Sigmoid colon (tissue), 7 donors: ENCODE measurements around the gene BLMH. TPM values are rescaled to one million over a fixed set of nuclear protein-coding genes. Genes with fewer than 3 reads are reported as not detected.

ENCODE experiments used
- DNase-seq: peaks from one replicate; pipeline ENCODE4 v3.0.0-alpha.2; 2019
- H3K27ac ChIP-seq, 4 donors: fragments of 200-600 bp; sonication (generic); one replicate each; pipeline ENCODE4 v1.5.1; 2016 to 2019; ENCODE audit warnings: mild to moderate bottlenecking in 1 of 4
- H3K27me3 ChIP-seq, 3 donors: fragments of 200-600 bp; sonication (generic); one replicate each; pipeline ENCODE4 v1.5.1; 2019; ENCODE audit warnings: mild to moderate bottlenecking in 1 of 3
- H3K36me3 ChIP-seq, 4 donors: fragments of 200-600 bp; sonication (generic); one replicate each; pipeline ENCODE4 v1.5.1; 2016 to 2019
- H3K4me1 ChIP-seq, 4 donors: fragments of 200-600 bp; sonication (generic); one replicate each; pipeline ENCODE4 v1.5.1; 2017 to 2019
- H3K4me3 ChIP-seq, 4 donors: fragments of 200-600 bp; sonication (generic); one replicate each; pipeline ENCODE4 v1.5.1; 2017 to 2019; ENCODE audit warnings: mild to moderate bottlenecking in 2 of 4, moderate library complexity in 1 of 4
- H3K9me3 ChIP-seq, 4 donors: fragments of 200-600 bp in 3 of 4; sonication (generic) in 3 of 4; one replicate each; pipeline versions ENCODE4 v1.5.1 to v1.6.1; 2013 to 2019
- CTCF ChIP-seq, 4 experiments: fragments of 450-650 bp in 3 of 4; fragments of 200-600 bp in 1 of 4; IDR thresholded peaks; one replicate each; pipeline ENCODE4 v1.5.1; 2016 to 2019; ENCODE audit warnings: antibody characterized with exemption in 4 of 4, mild to moderate bottlenecking in 3 of 4, moderate library complexity in 2 of 4
- EP300 ChIP-seq, 4 donors: sonication (generic); formaldehyde crosslinking; IDR thresholded peaks; one replicate each; pipeline ENCODE4 v1.6.1; 2017; ENCODE audit warnings: antibody characterized with exemption in 4 of 4
- POLR2A ChIP-seq, 2 donors: fragments of 450-650 bp; IDR thresholded peaks; one replicate each; pipeline ENCODE4 v1.6.1; 2016; ENCODE audit warnings: antibody characterized with exemption in 2 of 2, mild to moderate bottlenecking in 2 of 2, moderate library complexity in 2 of 2
- POLR2AphosphoS5 ChIP-seq, 4 donors: sonication (generic); formaldehyde crosslinking; IDR thresholded peaks; one replicate each; pipeline ENCODE4 v1.6.1; 2017; ENCODE audit warnings: antibody characterized with exemption in 4 of 4
- whole genome bisulfite sequencing, 2 donors: extraction: QIAGEN DNeasy Blood & Tissue Kit; methylation state at CpG; one replicate each; pipeline ENCODE4 v1.1.7; 2013; 5-methylcytosine and 5-hydroxymethylcytosine counted together
- intact Hi-C: fragments of 100-400 bp; cut with DNase I; formaldehyde crosslinking; loops from one replicate; pipeline ENCODE4 v1.15.1; 2023
- polyA plus RNA-seq, 3 donors: library from polyadenylated mRNA; stranded (reverse); fragments of 200-250 nt; gene quantifications; one replicate each; pipeline ENCODE4 v1.2.3, GENCODE V29; 2013
- total RNA-seq, 4 donors: library from RNA; depleted of rRNA; stranded (reverse); fragments of >200 nt; gene quantifications; one replicate each; pipeline ENCODE4 v1.1.0, GENCODE V29; 2016
- donor health status: healthy with polysubstance abuse.
- donor health status: Bipolar disorder and iron deficiency.
- donor health status: healthy.

Gene BLMH
- total and polyA plus RNA-seq, 7 donors = 8.6 to 33.8 (median 20.8) TPM

GRCh38 chr17:30238387-30239088 is 53.2 kb downstream of the BLMH start:
- Histone ChIP-seq H3K9me3 (no peaks in the 10 kb centered on the region), H3K36me3 (no peaks in the 10 kb centered on the region), H3K27ac (no peak overlapping the region), H3K4me3 (no peak overlapping the region), H3K4me1 (peaks cover 0 to 33% (median 27%) of the 10 kb centered on the region in 4 donors), H3K27me3 (peaks cover 26 to 66% (median 44%) of the 10 kb centered on the region in 3 donors)
- 41 to 68% methylated on average over 27 of the region's 27 CpGs for WGBS, 2 donors
- DNase-seq = no peak
- TF ChIP-seq EP300 (IDR thresholded peaks at IDR 0.05) (no peak), POLR2A (IDR thresholded peaks at IDR 0.05) (no peak), CTCF (IDR thresholded peaks at IDR 0.05) (no peak), POLR2AphosphoS5 (IDR thresholded peaks at IDR 0.05) (no peak)
- intact Hi-C loops = loop anchor here (5.0 kb wide), 1 partner anchor 111 kb away; no protein-coding TSS in a partner anchor

- DNase-seq = no peak
Measured at GRCh38 chr17:30238003-30238344, 53.8 kb downstream of the BLMH start.

GRCh38 chr17:30237296-30238002 is 54.3 kb downstream of the BLMH start:
- no peaks in the 10 kb centered on the region for H3K9me3 ChIP-seq
- H3K4me3 ChIP-seq = no peak overlapping the region
- no peak for DNase-seq
- TF ChIP-seq EP300 (IDR thresholded peaks at IDR 0.05) (no peak), POLR2A (IDR thresholded peaks at IDR 0.05) (no peak), POLR2AphosphoS5 (IDR thresholded peaks at IDR 0.05) (no peak), CTCF (IDR thresholded peaks at IDR 0.05) (no peak)
- 29 to 39% methylated on average over 21 of the region's 21 CpGs for WGBS, 2 donors
- intact Hi-C loops = loop anchor here (2.0 to 5.0 kb wide), 2 partner anchors 110 to 133 kb away; no protein-coding TSS in a partner anchor
- no peaks in the 10 kb centered on the region for H3K36me3 ChIP-seq
- peaks cover 26 to 66% (median 44%) of the 10 kb centered on the region in 3 donors for H3K27me3 ChIP-seq
- H3K4me1 ChIP-seq = peaks cover 0 to 33% (median 27%) of the 10 kb centered on the region in 4 donors
- no peak overlapping the region for H3K27ac ChIP-seq

More at GRCh38 chr17:30238003-30238344, 53.8 kb downstream of the BLMH start:
- no peak overlapping the region for H3K27ac ChIP-seq
- 33 to 45% methylated on average over 7 of the region's 7 CpGs for WGBS, 2 donors
- intact Hi-C loops = loop anchor here (5.0 kb wide), 1 partner anchor 111 kb away; no protein-coding TSS in a partner anchor
- no peaks in the 10 kb centered on the region for H3K9me3 ChIP-seq
- peaks cover 0 to 33% (median 27%) of the 10 kb centered on the region in 4 donors for H3K4me1 ChIP-seq
- H3K36me3 ChIP-seq = no peaks in the 10 kb centered on the region
- peaks cover 26 to 66% (median 44%) of the 10 kb centered on the region in 3 donors for H3K27me3 ChIP-seq
- TF ChIP-seq POLR2A (IDR thresholded peaks at IDR 0.05) (no peak), CTCF (IDR thresholded peaks at IDR 0.05) (no peak), POLR2AphosphoS5 (IDR thresholded peaks at IDR 0.05) (no peak), EP300 (IDR thresholded peaks at IDR 0.05) (no peak)
- H3K4me3 ChIP-seq = no peak overlapping the region

- 3 to 7% methylated on average over 20 of the region's 20 CpGs for whole genome bisulfite sequencing, 2 donors
- H3K36me3 ChIP-seq = no peaks in the 10 kb centered on the region
- peaks cover 0 to 33% (median 27%) of the 10 kb centered on the region in 4 donors for H3K4me1 ChIP-seq
- H3K27me3 ChIP-seq = peaks cover 26 to 66% (median 44%) of the 10 kb centered on the region in 3 donors
- TF ChIP-seq POLR2AphosphoS5 (IDR thresholded peaks at IDR 0.05) = no peak
- no peak for TF ChIP-seq POLR2A (IDR thresholded peaks at IDR 0.05)
- TF ChIP-seq CTCF (IDR thresholded peaks at IDR 0.05) = peak in 1 of 4 experiments; percentile 12
- DNase-seq = no peak
- intact Hi-C loops = loop anchor here (2.0 to 5.0 kb wide), 2 partner anchors 109 to 132 kb away; no protein-coding TSS in a partner anchor
- H3K4me3 ChIP-seq = no peak overlapping the region
- no peak overlapping the region for H3K27ac ChIP-seq
- H3K9me3 ChIP-seq = no peaks in the 10 kb centered on the region
Measured at GRCh38 chr17:30236766-30237165, 55.0 kb downstream of the BLMH start.
